K562 (cell line): ENCODE results near the gene TCF4. TPM values are rescaled to one million over a fixed set of nuclear protein-coding genes. Genes with fewer than 3 reads are reported as not detected.

Experiments used
- ATAC-seq: fragments of 200-7000 bp; cut with Tn5 transposase; 3 replicates; pipeline ENCODE4 v1.9.1; 2020; ENCODE audit warnings: moderate library complexity
- BruUV-seq: library from RNA; stranded (reverse); fragments of 400-500 nt; replicated peaks from 2 replicates; lab custom pipeline; 2021; lab: Mats Ljungman, UMichigan
- CTCF ChIA-PET: fragments of 300-600 bp; formaldehyde crosslinking; extraction: SDS; loops from one replicate; lab custom pipeline; 2021; ENCODE audit warnings: low intra/inter-chr PET ratio; lab: Yijun Ruan, JAX
- POLR2A ChIA-PET: fragments of 300-600, 350-650 bp; sonication (Branson Sonifier 250); formaldehyde crosslinking; extraction: SDS; loops from one replicate; lab custom pipeline; 2021; ENCODE audit warnings: antibody characterized with exemption, inconsistent platforms; lab: Yijun Ruan, JAX
- DNase-seq, 4 experiments: peaks; one replicate each; pipeline versions ENCODE4 v3.0.0 to v3.0.0-alpha.2; 2011 to 2018; ENCODE audit warnings: low spot score in 3 of 4, mixed read lengths in 3 of 4; ENCODE audit errors: extremely low read depth in 1 of 4
- FAIRE-seq: peaks from 2 replicates; lab custom pipeline; 2011; peaks lifted over from hg19 to GRCh38; lab: Jason Lieb, UNC
- H2AFZ ChIP-seq: 2 replicates; pipeline ENCODE4 v1.6.0; 2011; ENCODE audit warnings: low read depth, low read length, control low read depth, inconsistent platforms
- H3K27ac ChIP-seq: fragments of 200-600 bp; 3 replicates; pipeline ENCODE4 v1.8.0; 2011; ENCODE audit warnings: low read depth, mild to moderate bottlenecking, control low read depth, inconsistent platforms, low read length, moderate library complexity, mixed read lengths; ENCODE audit errors: extremely low read depth
- H3K27me3 ChIP-seq, 2 experiments: fragments of 300-600 bp in 1 of 2; 2 replicates in 1 of 2; 3 replicates in 1 of 2; pipeline versions ENCODE4 v1.6.0 to v1.8.0; 2011; ENCODE audit warnings: inconsistent platforms in 2 of 2, low read length in 2 of 2, mild to moderate bottlenecking in 1 of 2, mixed read lengths in 1 of 2, moderate library complexity in 1 of 2; ENCODE audit not compliant: control insufficient read depth in 2 of 2, insufficient read depth in 2 of 2
- H3K36me3 ChIP-seq: fragments of 300-600 bp; 3 replicates; pipeline ENCODE4 v1.8.0; 2011; ENCODE audit warnings: mild to moderate bottlenecking, low read length, inconsistent platforms; ENCODE audit not compliant: control insufficient read depth, insufficient read depth
- H3K4me1 ChIP-seq, 2 experiments: fragments of 200-600 bp in 1 of 2; replicated peaks in 1 of 2; 2 replicates in 1 of 2; 3 replicates in 1 of 2; pipeline versions ENCODE4 v1.5.1 to v1.8.0; 2011; ENCODE audit warnings: inconsistent platforms in 2 of 2, low read length in 2 of 2, mild to moderate bottlenecking in 1 of 2, mixed read lengths in 1 of 2, moderate library complexity in 1 of 2; ENCODE audit not compliant: control insufficient read depth in 2 of 2, insufficient read depth in 2 of 2
- H3K4me2 ChIP-seq: 2 replicates; pipeline ENCODE4 v1.6.1; 2011; ENCODE audit warnings: low read length, control low read depth, inconsistent platforms, mixed read lengths; ENCODE audit not compliant: insufficient read depth
- H3K4me3 ChIP-seq: fragments of 200-600 bp; sonication (generic), shearing (Covaris generic); 2 replicates; pipeline ENCODE4 v1.5.1; 2016; ENCODE audit warnings: control low read depth, inconsistent platforms
- H3K79me2 ChIP-seq: fragments of 200-600 bp; 3 replicates; pipeline ENCODE4 v1.8.0; 2011; ENCODE audit warnings: low read length, inconsistent platforms; ENCODE audit not compliant: control insufficient read depth, insufficient read depth
- H3K9ac ChIP-seq, 2 experiments: 2 replicates each; pipeline versions ENCODE4 v1.6.0 to v1.6.1; 2011; ENCODE audit warnings: low read depth in 2 of 2, low read length in 2 of 2, control low read depth in 1 of 2, inconsistent platforms in 1 of 2, mild to moderate bottlenecking in 1 of 2, mixed read lengths in 1 of 2; ENCODE audit not compliant: insufficient read depth in 1 of 2
- H3K9me1 ChIP-seq: one replicate; pipeline ENCODE4 v1.6.0; 2011; ENCODE audit warnings: inconsistent platforms, mild to moderate bottlenecking, low read length, moderate library complexity; ENCODE audit not compliant: control insufficient read depth, insufficient read depth
- H3K9me3 ChIP-seq: replicated peaks from 2 replicates; pipeline ENCODE4 v1.5.1; 2011; ENCODE audit warnings: low read depth, low read length, inconsistent platforms; ENCODE audit not compliant: control insufficient read depth, insufficient read depth
- H4K20me1 ChIP-seq: replicated peaks from 2 replicates; pipeline ENCODE4 v1.6.1; 2011; ENCODE audit warnings: low read length, inconsistent platforms, mixed read lengths; ENCODE audit not compliant: control insufficient read depth, insufficient read depth
- CGGBP1 ChIP-seq: fragments of 250-450 bp; sonication (Bioruptor Pico); IDR thresholded peaks from 2 replicates; pipeline ENCODE4 v1.9.0; 2021; ENCODE audit warnings: mild to moderate bottlenecking
- CREB3L1 ChIP-seq: fragments of 450-650 bp; IDR thresholded peaks from 2 replicates; pipeline ENCODE4 v1.6.1; 2014; ENCODE audit warnings: low read depth, mild to moderate bottlenecking, moderate library complexity, borderline replicate concordance
- IFI16 ChIP-seq: fragments of 250-450 bp; sonication (Bioruptor Pico); IDR thresholded peaks from 2 replicates; pipeline ENCODE4 v2.1.2; 2022; ENCODE audit warnings: mild to moderate bottlenecking, inconsistent platforms
- MCM3 ChIP-seq: fragments of 450-650 bp; IDR thresholded peaks from 2 replicates; pipeline ENCODE4 v1.6.1; 2016
- MNT ChIP-seq, 2 experiments: fragments of 450-650 bp; conservative IDR thresholded peaks; 2 replicates each; pipeline ENCODE4 v1.6.1; 2017; ENCODE audit warnings: mild to moderate bottlenecking in 2 of 2, moderate library complexity in 2 of 2
- POLR3A ChIP-seq: IDR thresholded peaks from 2 replicates; pipeline ENCODE4 v1.6.1; 2011; ENCODE audit warnings: borderline replicate concordance, mild to moderate bottlenecking, moderate library complexity; ENCODE audit not compliant: insufficient read length, insufficient read depth; ENCODE audit errors: extremely low read depth
- RUNX1 ChIP-seq: sonication (generic); IDR thresholded peaks from 2 replicates; pipeline ENCODE4 v1.6.1; 2016; ENCODE audit warnings: antibody characterized with exemption, low read depth
- SLC30A9 ChIP-seq: fragments of 250-450 bp; sonication (Bioruptor Pico); IDR thresholded peaks from 2 replicates; pipeline ENCODE4 v1.8.0; 2022; ENCODE audit warnings: mild to moderate bottlenecking, moderate library complexity
- SRSF1 ChIP-seq: fragments of 200-400 bp; formaldehyde crosslinking; IDR thresholded peaks from 2 replicates; pipeline ENCODE4 v1.6.1; 2017; ENCODE audit warnings: mild to moderate bottlenecking, low read depth, low read length, moderate library complexity
- ZSCAN32 ChIP-seq: fragments of 450-650 bp; formaldehyde crosslinking; IDR thresholded peaks from 2 replicates; pipeline ENCODE4 v1.4.0; 2020; ENCODE audit warnings: mild to moderate bottlenecking, moderate library complexity
- WGBS: fragments of 100-300 bp; shearing (Covaris generic); methylation state at CpG from one replicate; pipeline ENCODE4 v1.1.6; 2016; ENCODE audit warnings: low coverage, mixed read lengths; ENCODE audit not compliant: insufficient coverage; ENCODE audit errors: missing lambda C conversion rate; 5-methylcytosine and 5-hydroxymethylcytosine counted together
- in situ Hi-C: fragments of 300-500 bp; cut with MboI; formaldehyde crosslinking; loops from 4 replicates; pipeline ENCODE4 v1.15.0; 2018; ENCODE audit warnings: inconsistent platforms, mixed read lengths
- intact Hi-C: fragments of 100-400 bp; cut with micrococcal nuclease; formaldehyde crosslinking; loops from 2 replicates; pipeline ENCODE4 v1.14.2; 2022
- polyA plus RNA-seq, 8 experiments: library from polyadenylated mRNA; depleted of rRNA in 4 of 8; stranded (reverse) in 5 of 8; unstranded in 3 of 8; fragments of >200 nt; fragmentation: Nextera tagmentation in 2 of 8; fragmentation: Illumina TruSeq in 1 of 8; extraction: Ambion mirVana in 2 of 8; extraction: Trizol in 1 of 8; gene quantifications; 2 replicates each; pipeline versions ENCODE4 v1.2.1 to v1.2.3, GENCODE V29; 2011 to 2014; ENCODE audit warnings: inconsistent platforms in 1 of 8, missing spikeins in 1 of 8
- total RNA-seq, 7 experiments: library from RNA; depleted of rRNA in 6 of 7; stranded (reverse); fragments of >200 nt in 6 of 7; fragmentation: Illumina TruSeq in 2 of 7; extraction: Trizol in 2 of 7; gene quantifications; 2 replicates each; pipeline versions ENCODE4 v1.2.1 to v1.2.3, GENCODE V29; 2011 to 2021; ENCODE audit warnings: low replicate concordance in 1 of 7

Gene TCF4
- total and polyA plus RNA-seq, 9 of the 15 experiments (the other 6 are each of a cell fraction or from before 2014, with no cell fraction given), result 4.8 to 24.7 (median 15.2) TPM

- no peak for TF ChIP-seq MNT (conservative IDR thresholded peaks at IDR 0.05)
- TF ChIP-seq MCM3, result no peak
- no peak for TF ChIP-seq SRSF1
- no peak for TF ChIP-seq ZSCAN32 (CRISPR knock-in tag)
- TF ChIP-seq CGGBP1, result no peak
- no peak for TF ChIP-seq RUNX1
- TF ChIP-seq CREB3L1, result no peak
Observed at GRCh38 chr18:55488473-55488872, 99.5 kb downstream of the TCF4 start (continued).

- 46% methylated on average over 4 of the region's 4 CpGs for WGBS
- no peak for ATAC-seq
Observed at GRCh38 chr18:55487997-55488396, 100.0 kb downstream of the TCF4 start.

More at GRCh38 chr18:55487997-55488396, 100.0 kb downstream of the TCF4 start:
- CTCF ChIA-PET, result no interaction called here
- no TSS peak for BruUV-seq
- H3K4me3 ChIP-seq, result no peak overlapping the region
- no peak overlapping the region for H3K9ac ChIP-seq
- FAIRE-seq, result no peak
- H3K79me2 ChIP-seq, result peaks cover 8% of the 10 kb centered on the region
- H3K9me1 ChIP-seq, result no peaks in the 10 kb centered on the region
- no peak overlapping the region for H3K4me2 ChIP-seq
- peaks cover 0 to 10% of the 10 kb centered on the region in 2 experiments; a peak in 3 of 5 replicates for H3K4me1 ChIP-seq
- POLR2A ChIA-PET, result no interaction called here
- no peaks in the 10 kb centered on the region for H4K20me1 ChIP-seq
- no peaks in the 10 kb centered on the region for H3K9me3 ChIP-seq
- TF ChIP-seq IFI16 (CRISPR knock-in tag) (no peak), SLC30A9 (CRISPR knock-in tag) (no peak), POLR3A (no peak)
- TF ChIP-seq, all 486 proteins: peak for 0
- Histone ChIP-seq H3K27ac (no peak overlapping the region), H2AFZ (no peak overlapping the region), H3K36me3 (no peaks in the 10 kb centered on the region), H3K27me3 (no peaks in the 10 kb centered on the region)
- in situ Hi-C loops (no loop called here), intact Hi-C loops (no loop called here)
- DNase-seq, result no peak
